Fibroblast of the aortic adventitia (primary cell): ENCODE data around the gene MYO5A. TPM values are rescaled to one million over a fixed set of nuclear protein-coding genes. Genes with fewer than 3 reads are reported as not detected.
"Not testable (repeated sequence)": the region's sequence is repeated elsewhere in the genome, so short reads cannot be mapped to it uniquely, and the experiment has no call there.

ENCODE experiments used
- DNase-seq: peaks from one replicate; pipeline ENCODE4 v3.0.0-alpha.2; 2010; ENCODE audit warnings: low read depth
- H3K4me3 ChIP-seq: 2 replicates; pipeline ENCODE4 v1.5.1; 2011; ENCODE audit warnings: low read depth, mild to moderate bottlenecking, control low read depth, low read length, moderate library complexity
- total RNA-seq: library from RNA; depleted of rRNA; stranded (reverse); fragments of >200 nt; gene quantifications from 2 replicates; pipeline ENCODE4 v1.2.3, GENCODE V29; 2012; ENCODE audit warnings: low replicate concordance
- TF ChIP-seq, protein P1 (sequence below): IDR thresholded peaks from 2 replicates; pipeline ENCODE4 v1.5.1; 2011; ENCODE audit warnings: mild to moderate bottlenecking, low read length, control low read depth, inconsistent platforms; ENCODE audit not compliant: insufficient read depth

The MYO5A gene
- total RNA-seq, 1 donor, result 80.3 TPM

GRCh38 chr15:52493968-52494367 lies 34.7 kb downstream of the MYO5A start:
- TF ChIP-seq, protein P1, sequence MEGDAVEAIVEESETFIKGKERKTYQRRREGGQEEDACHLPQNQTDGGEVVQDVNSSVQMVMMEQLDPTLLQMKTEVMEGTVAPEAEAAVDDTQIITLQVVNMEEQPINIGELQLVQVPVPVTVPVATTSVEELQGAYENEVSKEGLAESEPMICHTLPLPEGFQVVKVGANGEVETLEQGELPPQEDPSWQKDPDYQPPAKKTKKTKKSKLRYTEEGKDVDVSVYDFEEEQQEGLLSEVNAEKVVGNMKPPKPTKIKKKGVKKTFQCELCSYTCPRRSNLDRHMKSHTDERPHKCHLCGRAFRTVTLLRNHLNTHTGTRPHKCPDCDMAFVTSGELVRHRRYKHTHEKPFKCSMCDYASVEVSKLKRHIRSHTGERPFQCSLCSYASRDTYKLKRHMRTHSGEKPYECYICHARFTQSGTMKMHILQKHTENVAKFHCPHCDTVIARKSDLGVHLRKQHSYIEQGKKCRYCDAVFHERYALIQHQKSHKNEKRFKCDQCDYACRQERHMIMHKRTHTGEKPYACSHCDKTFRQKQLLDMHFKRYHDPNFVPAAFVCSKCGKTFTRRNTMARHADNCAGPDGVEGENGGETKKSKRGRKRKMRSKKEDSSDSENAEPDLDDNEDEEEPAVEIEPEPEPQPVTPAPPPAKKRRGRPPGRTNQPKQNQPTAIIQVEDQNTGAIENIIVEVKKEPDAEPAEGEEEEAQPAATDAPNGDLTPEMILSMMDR, result no peak

GRCh38 chr15:52492132-52492531 lies 36.5 kb downstream of the MYO5A start:
- TF ChIP-seq, protein P1, result no peak
- no peak overlapping the region for H3K4me3 ChIP-seq
- DNase-seq, result no peak

More at GRCh38 chr15:52493968-52494367, 34.7 kb downstream of the MYO5A start:
- no peak overlapping the region for H3K4me3 ChIP-seq
- DNase-seq, result no peak

- TF ChIP-seq, protein P1, result no peak
- no peak for DNase-seq
- no peak overlapping the region for H3K4me3 ChIP-seq
These were observed 37.2 kb downstream of the MYO5A start for GRCh38 chr15:52491472-52491871.

GRCh38 chr15:52489430-52489829 lies 39.2 kb downstream of the MYO5A start:
- not testable (repeated sequence) for DNase-seq

GRCh38 chr15:52488830-52489229 lies 39.9 kb downstream of the MYO5A start:
- no peak for DNase-seq
- TF ChIP-seq, protein P1, result no peak
- no peak overlapping the region for H3K4me3 ChIP-seq

More at GRCh38 chr15:52489430-52489829, 39.2 kb downstream of the MYO5A start:
- H3K4me3 ChIP-seq, result not testable (repeated sequence)

GRCh38 chr15:52486003-52486996 lies 42.4 kb downstream of the MYO5A start:
- TF ChIP-seq, protein P1, result no peak
- H3K4me3 ChIP-seq, result no peak overlapping the region
- DNase-seq, result no peak

GRCh38 chr15:52485290-52485689 lies 43.4 kb downstream of the MYO5A start:
- DNase-seq, result no peak
- H3K4me3 ChIP-seq, result no peak overlapping the region
- TF ChIP-seq, protein P1, result no peak
